SU-DHL-6 (cell line): Measurements from ENCODE around the gene SENP7.

Source experiments
- EZH2phosphoT487 ChIP-seq: fragments of 200-600 bp; sonication (generic), shearing (Covaris generic); conservative IDR thresholded peaks from 2 replicates; pipeline ENCODE4 v1.6.1; 2018; ENCODE audit warnings: mild to moderate bottlenecking, antibody characterized with exemption, low read length, moderate library complexity, mixed read lengths
- TF ChIP-seq, protein P1 (sequence below): fragments of 200-600 bp; sonication (generic); IDR thresholded peaks from one replicate; pipeline ENCODE4 v1.5.1; 2017; ENCODE audit warnings: antibody characterized with exemption, mild to moderate bottlenecking, low read length, moderate library complexity; ENCODE audit not compliant: insufficient read depth, poor library complexity, severe bottlenecking

GRCh38 chr3:101529816-101530685 lies 17.0 kb upstream of the SENP7 start:
- TF ChIP-seq, protein P1, sequence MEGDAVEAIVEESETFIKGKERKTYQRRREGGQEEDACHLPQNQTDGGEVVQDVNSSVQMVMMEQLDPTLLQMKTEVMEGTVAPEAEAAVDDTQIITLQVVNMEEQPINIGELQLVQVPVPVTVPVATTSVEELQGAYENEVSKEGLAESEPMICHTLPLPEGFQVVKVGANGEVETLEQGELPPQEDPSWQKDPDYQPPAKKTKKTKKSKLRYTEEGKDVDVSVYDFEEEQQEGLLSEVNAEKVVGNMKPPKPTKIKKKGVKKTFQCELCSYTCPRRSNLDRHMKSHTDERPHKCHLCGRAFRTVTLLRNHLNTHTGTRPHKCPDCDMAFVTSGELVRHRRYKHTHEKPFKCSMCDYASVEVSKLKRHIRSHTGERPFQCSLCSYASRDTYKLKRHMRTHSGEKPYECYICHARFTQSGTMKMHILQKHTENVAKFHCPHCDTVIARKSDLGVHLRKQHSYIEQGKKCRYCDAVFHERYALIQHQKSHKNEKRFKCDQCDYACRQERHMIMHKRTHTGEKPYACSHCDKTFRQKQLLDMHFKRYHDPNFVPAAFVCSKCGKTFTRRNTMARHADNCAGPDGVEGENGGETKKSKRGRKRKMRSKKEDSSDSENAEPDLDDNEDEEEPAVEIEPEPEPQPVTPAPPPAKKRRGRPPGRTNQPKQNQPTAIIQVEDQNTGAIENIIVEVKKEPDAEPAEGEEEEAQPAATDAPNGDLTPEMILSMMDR: no peak
- TF ChIP-seq EZH2phosphoT487: no peak
